Measurements from ENCODE around the gene RHOT1.

Gene RHOT1

GRCh38 chr17:32268734-32269288 lies 126.5 kb downstream of the RHOT1 start:
- DNase-seq (ENCODE audit: low read depth in 2 of 2), result no peak

- no peak for DNase-seq (ENCODE audit: low read depth in 2 of 2)
Observed at GRCh38 chr17:32269377-32269776, 127.1 kb downstream of the RHOT1 start.

GRCh38 chr17:32271844-32272243 lies 129.5 kb downstream of the RHOT1 start:
- DNase-seq (ENCODE audit: low read depth in 2 of 2), result no peak

- DNase-seq (ENCODE audit: low read depth in 2 of 2), result no peak
Observed at GRCh38 chr17:32274101-32274500, 131.8 kb downstream of the RHOT1 start.

GRCh38 chr17:32274643-32275042 lies 132.3 kb downstream of the RHOT1 start:
- no peak for DNase-seq (ENCODE audit: low read depth in 2 of 2)
